IMR-90 (cell line): ENCODE measurements around the gene NKX2-3. TPM values are rescaled to one million over a fixed set of nuclear protein-coding genes. Genes with fewer than 3 reads are reported as not detected.

ENCODE experiments used
- ATAC-seq: fragments of 200-7000 bp; cut with Tn5 transposase; 2 replicates; pipeline ENCODE4 v1.9.1; 2020; ENCODE audit warnings: low read depth, mild to moderate bottlenecking, moderate library complexity
- BruUV-seq: library from RNA; stranded (reverse); fragments of 400-500 nt; replicated peaks from 2 replicates; lab custom pipeline; 2021; lab: Mats Ljungman, UMichigan
- CTCF ChIA-PET: fragments of 300-600 bp; formaldehyde crosslinking; extraction: SDS; loops from one replicate; lab custom pipeline; 2021; ENCODE audit warnings: antibody characterized with exemption; lab: Yijun Ruan, JAX
- POLR2A ChIA-PET: fragments of 300-600 bp; sonication (Branson Sonifier 250); formaldehyde crosslinking; loops from one replicate; lab custom pipeline; 2022; ENCODE audit warnings: antibody characterized with exemption; ENCODE audit not compliant: unreplicated experiment; lab: Charles Lee
- DNase-seq: peaks from one replicate; pipeline ENCODE4 v3.0.0; 2013
- H2AFZ ChIP-seq: replicated peaks from 2 replicates; pipeline ENCODE3; 2013; ENCODE audit warnings: low read length, mild to moderate bottlenecking; ENCODE audit not compliant: poor library complexity
- H2AK5ac ChIP-seq: 2 replicates; pipeline ENCODE4 v1.6.1; 2013; ENCODE audit warnings: low read depth, low read length, inconsistent platforms
- H2AK9ac ChIP-seq: replicated peaks from 2 replicates; pipeline ENCODE3; 2013; ENCODE audit warnings: mild to moderate bottlenecking, low read depth, low read length, moderate library complexity; ENCODE audit not compliant: poor library complexity
- H2BK120ac ChIP-seq: 2 replicates; pipeline ENCODE4 v1.6.1; 2013; ENCODE audit warnings: low read depth, low read length, inconsistent platforms
- H2BK15ac ChIP-seq: 3 replicates; pipeline ENCODE4 v1.6.1; 2013; ENCODE audit warnings: low read depth, low read length, inconsistent platforms
- H2BK20ac ChIP-seq: 2 replicates; pipeline ENCODE4 v1.6.1; 2013; ENCODE audit warnings: low read depth, mild to moderate bottlenecking, inconsistent platforms, low read length, moderate library complexity
- H2BK5ac ChIP-seq: 2 replicates; pipeline ENCODE4 v1.6.1; 2013; ENCODE audit warnings: mild to moderate bottlenecking, low read depth, low read length, inconsistent platforms; ENCODE audit not compliant: poor library complexity, severe bottlenecking
- H3K14ac ChIP-seq: replicated peaks from 2 replicates; pipeline ENCODE4 v1.6.1; 2013; ENCODE audit warnings: low read depth, low read length, inconsistent platforms
- H3K18ac ChIP-seq: 2 replicates; pipeline ENCODE4 v1.6.1; 2013; ENCODE audit warnings: low read depth, low read length, control low read depth
- H3K23ac ChIP-seq: 2 replicates; pipeline ENCODE4 v1.6.1; 2013; ENCODE audit warnings: low read depth, low read length, inconsistent platforms
- H3K27ac ChIP-seq: 2 replicates; pipeline ENCODE4 v1.5.1; 2013; ENCODE audit warnings: mild to moderate bottlenecking, control low read depth, low read length; ENCODE audit not compliant: insufficient read depth
- H3K27me3 ChIP-seq: 2 replicates; pipeline ENCODE4 v1.6.1; 2013; ENCODE audit warnings: low read length; ENCODE audit not compliant: control insufficient read depth, insufficient read depth
- H3K36me3 ChIP-seq: 2 replicates; pipeline ENCODE4 v1.6.1; 2013; ENCODE audit warnings: low read length, mixed read lengths; ENCODE audit not compliant: control insufficient read depth, insufficient read depth
- H3K4ac ChIP-seq: 2 replicates; pipeline ENCODE4 v1.6.1; 2013; ENCODE audit warnings: low read depth, low read length, inconsistent platforms
- H3K4me1 ChIP-seq: 2 replicates; pipeline ENCODE4 v1.6.1; 2013; ENCODE audit warnings: low read length, mixed read lengths; ENCODE audit not compliant: control insufficient read depth, insufficient read depth
- H3K4me2 ChIP-seq: 2 replicates; pipeline ENCODE4 v1.6.1; 2013; ENCODE audit warnings: low read depth, mild to moderate bottlenecking, control low read depth, low read length, moderate library complexity
- H3K4me3 ChIP-seq: 2 replicates; pipeline ENCODE4 v1.5.1; 2013; ENCODE audit warnings: low read depth, mild to moderate bottlenecking, control low read depth, low read length, moderate library complexity; ENCODE audit not compliant: insufficient read depth
- H3K56ac ChIP-seq: 2 replicates; pipeline ENCODE4 v1.6.1; 2013; ENCODE audit warnings: low read length, inconsistent platforms; ENCODE audit not compliant: insufficient read depth; ENCODE audit errors: extremely low read depth
- H3K79me1 ChIP-seq, 2 experiments: 2 replicates each; pipeline ENCODE4 v1.6.1; 2013; ENCODE audit warnings: low read length in 2 of 2, inconsistent platforms in 1 of 2, low read depth in 1 of 2
- H3K9ac ChIP-seq: 2 replicates; pipeline ENCODE4 v1.6.1; 2013; ENCODE audit warnings: low read depth, low read length, control low read depth
- H3K9me1 ChIP-seq: 2 replicates; pipeline ENCODE4 v1.6.1; 2013; ENCODE audit warnings: low read length, inconsistent platforms; ENCODE audit not compliant: insufficient read depth
- H3K9me3 ChIP-seq: 2 replicates; pipeline ENCODE4 v1.6.1; 2013; ENCODE audit warnings: low read length; ENCODE audit not compliant: control insufficient read depth, insufficient read depth
- H4K20me1 ChIP-seq: 2 replicates; pipeline ENCODE4 v1.6.1; 2013; ENCODE audit warnings: low read length, inconsistent platforms; ENCODE audit not compliant: insufficient read depth
- H4K5ac ChIP-seq: 2 replicates; pipeline ENCODE4 v1.6.1; 2013; ENCODE audit warnings: mild to moderate bottlenecking, low read depth, low read length, control low read depth
- H4K8ac ChIP-seq, 2 experiments: 2 replicates each; pipeline ENCODE4 v1.6.1; 2013; ENCODE audit warnings: low read depth in 2 of 2, low read length in 2 of 2, control low read depth in 1 of 2, inconsistent platforms in 1 of 2
- H4K91ac ChIP-seq: 2 replicates; pipeline ENCODE4 v1.6.1; 2013; ENCODE audit warnings: low read depth, low read length, inconsistent platforms; ENCODE audit not compliant: insufficient read depth
- CHD1 ChIP-seq: IDR thresholded peaks from 2 replicates; pipeline ENCODE4 v1.6.1; 2012; ENCODE audit warnings: low read depth, low read length, improper control_type of control experiment
- MAFK ChIP-seq: IDR thresholded peaks from 2 replicates; pipeline ENCODE4 v1.6.1; 2012; ENCODE audit warnings: low read depth, low read length, improper control_type of control experiment
- RFX5 ChIP-seq: IDR thresholded peaks from 2 replicates; pipeline ENCODE4 v1.8.0; 2012; ENCODE audit warnings: low read depth, mild to moderate bottlenecking, low read length, moderate library complexity
- SMC3 ChIP-seq: fragments of 150-350 bp; IDR thresholded peaks from 2 replicates; pipeline ENCODE4 v1.6.1; 2016; ENCODE audit warnings: low read depth, mild to moderate bottlenecking, antibody characterized with exemption, low read length, moderate library complexity
- USF2 ChIP-seq: fragments of 150-350 bp; IDR thresholded peaks from 2 replicates; pipeline ENCODE4 v1.6.1; 2017; ENCODE audit warnings: mild to moderate bottlenecking, antibody characterized with exemption, low read length, low read depth
- WGBS, 2 experiments: methylation state at CpG; one replicate each; pipeline versions ENCODE4 v1.1.5 to v1.1.7; 2013; ENCODE audit warnings: missing lambda C conversion rate in 2 of 2; ENCODE audit not compliant: insufficient read length in 1 of 2; ENCODE audit errors: extremely low coverage in 2 of 2; 5-methylcytosine and 5-hydroxymethylcytosine counted together
- dilution Hi-C: fragments of 300-500 bp; cut with HindIII; formaldehyde crosslinking; loops from one replicate; pipeline ENCODE4 v1.14.3; 2018; ENCODE audit warnings: low sequenced_read_pairs; ENCODE audit not compliant: unreplicated experiment
- in situ Hi-C: fragments of 300-500 bp; cut with MboI; formaldehyde crosslinking; loops from 3 replicates; pipeline ENCODE4 v1.14.3; 2019; ENCODE audit warnings: low sequenced_read_pairs, inconsistent platforms, mixed read lengths
- intact Hi-C: fragments of 100-400 bp; cut with micrococcal nuclease; formaldehyde crosslinking; loops from 2 replicates; pipeline ENCODE4 v1.10.0; 2022
- polyA plus RNA-seq, 3 experiments: library from polyadenylated mRNA; depleted of rRNA; stranded (reverse); fragments of >200 nt; gene quantifications; 2 replicates each; pipeline ENCODE4 v1.2.3, GENCODE V29; 2012; ENCODE audit warnings: low replicate concordance in 1 of 3
- total RNA-seq: library from RNA; depleted of rRNA; stranded (reverse); fragments of >200 nt; gene quantifications from 2 replicates; pipeline ENCODE4 v1.2.3, GENCODE V29; 2012

Gene NKX2-3
- total and polyA plus RNA-seq, 2 of the 4 experiments (the other 2 are of a cell fraction), result not detected

- no peak overlapping the region for H3K27ac ChIP-seq
These were observed 18.9 kb downstream of the NKX2-3 start for GRCh38 chr10:99551616-99552015.

More at GRCh38 chr10:99551616-99552015, 18.9 kb downstream of the NKX2-3 start:
- H2BK5ac ChIP-seq, result no peak overlapping the region
- peaks cover 46% of the 10 kb centered on the region for H3K27me3 ChIP-seq
- TF ChIP-seq RFX5 (no peak), USF2 (no peak), SMC3 (no peak), MAFK (no peak), CHD1 (no peak)
- DNase-seq (no peak), ATAC-seq (no peak)
- H3K4ac ChIP-seq, result no peak overlapping the region
- H2AK9ac ChIP-seq, result no peak overlapping the region
- H4K20me1 ChIP-seq, result no peaks in the 10 kb centered on the region
- in situ Hi-C loops (no loop called here), intact Hi-C loops (no loop called here), dilution Hi-C loops (no loop called here)
- ChIA-PET POLR2A (no interaction called here), CTCF (interaction anchor here (0.8 to 1.6 kb wide), 3 partner anchors 9 to 116 kb away, joined by 3 to 4 read pairs (median 3); no protein-coding TSS in a partner anchor)
- no peak overlapping the region for H4K91ac ChIP-seq
- H3K18ac ChIP-seq, result no peak overlapping the region
- no peak overlapping the region for H3K4me2 ChIP-seq
- no peak overlapping the region for H3K9ac ChIP-seq
- no peaks in the 10 kb centered on the region for H3K9me3 ChIP-seq
- H2BK15ac ChIP-seq, result no peak overlapping the region
- H3K23ac ChIP-seq, result no peak overlapping the region
- H3K4me1 ChIP-seq, result no peaks in the 10 kb centered on the region
- BruUV-seq, result no TSS peak
- no peaks in the 10 kb centered on the region for H3K9me1 ChIP-seq
- no peaks in the 10 kb centered on the region for H3K79me1 ChIP-seq
- no peak overlapping the region for H4K5ac ChIP-seq
- WGBS, 2 experiments, result no CpG with 5 or more reads among the region's 3 CpGs
- no peak overlapping the region for H3K14ac ChIP-seq
- H3K36me3 ChIP-seq, result no peaks in the 10 kb centered on the region
- H2AFZ ChIP-seq, result no peak overlapping the region
- no peak overlapping the region for H2AK5ac ChIP-seq
- no peak overlapping the region for H2BK20ac ChIP-seq
- H3K4me3 ChIP-seq, result no peak overlapping the region
- no peak overlapping the region for H2BK120ac ChIP-seq
- no peak overlapping the region for H3K56ac ChIP-seq
- H4K8ac ChIP-seq, result no peak overlapping the region
